ENCODE results near the gene APBA2. TPM values are rescaled to one million over a fixed set of nuclear protein-coding genes. Genes with fewer than 3 reads are reported as not detected.

The APBA2 gene
- total and polyA plus RNA-seq, 2 of the 4 experiments (the other 2 are of a cell fraction) = 21.7 to 33.0 TPM

- Histone ChIP-seq H3K56ac (ENCODE audit: extremely low read depth, insufficient read depth, low read length) (no peak overlapping the region), H2AK9ac (replicated peaks; ENCODE audit: low read depth, low read length, poor library complexity) (no peak overlapping the region), H3K4me1 (ENCODE audit: control insufficient read depth, insufficient read depth, low read length) (no peaks in the 10 kb centered on the region), H3K23ac (ENCODE audit: low read depth, low read length) (no peak overlapping the region), H3K18ac (ENCODE audit: low read depth, low read length) (no peak overlapping the region), H3K4ac (ENCODE audit: low read depth, low read length) (no peak overlapping the region), H2BK120ac (ENCODE audit: low read depth, low read length) (no peak overlapping the region), H3K27me3 (ENCODE audit: control insufficient read depth, insufficient read depth, low read length) (no peaks in the 10 kb centered on the region), H3K4me2 (ENCODE audit: low read depth, low read length) (no peak overlapping the region), H3K9me1 (ENCODE audit: insufficient read depth, low read length) (peaks cover 14% of the 10 kb centered on the region; the same call in 1 of the 2 replicates), H3K9me3 (ENCODE audit: control insufficient read depth, insufficient read depth, low read length) (peaks cover 2% of the 10 kb centered on the region), H4K91ac (ENCODE audit: insufficient read depth, low read depth, low read length) (no peak overlapping the region), H3K36me3 (ENCODE audit: control insufficient read depth, insufficient read depth, low read length) (no peaks in the 10 kb centered on the region), H3K4me3 (ENCODE audit: insufficient read depth, low read depth, low read length) (no peak overlapping the region), H2BK20ac (ENCODE audit: low read depth, low read length) (no peak overlapping the region), H2BK5ac (ENCODE audit: low read depth, low read length, poor library complexity, severe bottlenecking) (no peak overlapping the region), H3K27ac (ENCODE audit: insufficient read depth, low read length) (no peak overlapping the region), H4K5ac (ENCODE audit: low read depth, low read length) (no peak overlapping the region), H3K79me1 (ENCODE audit: low read depth in 1 of 2, low read length in 2 of 2) (peaks cover 3 to 39% of the 10 kb centered on the region in 2 experiments; a peak in 3 of 4 replicates), H2BK15ac (ENCODE audit: low read depth, low read length) (no peak overlapping the region), H2AK5ac (ENCODE audit: low read depth, low read length) (no peak overlapping the region), H3K9ac (ENCODE audit: low read depth, low read length) (no peak overlapping the region), H3K14ac (replicated peaks; ENCODE audit: low read depth, low read length) (no peak overlapping the region), H2AFZ (replicated peaks; ENCODE audit: low read length, poor library complexity) (no peak overlapping the region), H4K20me1 (ENCODE audit: insufficient read depth, low read length) (peaks cover 15% of the 10 kb centered on the region), H4K8ac (ENCODE audit: low read depth in 2 of 2, low read length in 2 of 2) (no peak overlapping the region)
- WGBS, 2 experiments (ENCODE audit: extremely low coverage in 2 of 2, insufficient read length in 1 of 2) = 33% methylated on average over 1 of the region's 4 CpGs; no CpG with 5 or more reads in 1 of the 2 experiments
- TF ChIP-seq BHLHE40 (IDR thresholded peaks at IDR 0.05; ENCODE audit: low read depth, low read length) (no peak), FOS (IDR thresholded peaks at IDR 0.05; ENCODE audit: low read depth, low read length) (no peak), USF2 (IDR thresholded peaks at IDR 0.05; ENCODE audit: low read depth, low read length) (no peak), RFX5 (IDR thresholded peaks at IDR 0.05; ENCODE audit: low read depth, low read length) (no peak)
- in situ Hi-C loops (cut with MboI; ENCODE audit: low sequenced_read_pairs) (no loop called here), dilution Hi-C loops (cut with HindIII; ENCODE audit: low sequenced_read_pairs, unreplicated experiment) (no loop called here), intact Hi-C loops (cut with micrococcal nuclease) (no loop called here)
- POLR2A ChIA-PET (ENCODE audit: unreplicated experiment) = no interaction called here
- ATAC-seq (ENCODE audit: low read depth) (no peak), DNase-seq (no peak)
- no TSS peak for BruUV-seq (replicated peaks)
- CTCF ChIA-PET = no interaction called here
Observed at GRCh38 chr15:28932361-28932760, 46.6 kb downstream of the APBA2 start.
